ENCODE data around the gene FAM53B.
"Not testable (repeated sequence)": the region's sequence is repeated elsewhere in the genome, so short reads cannot be mapped to it uniquely, and the experiment has no call there.

The FAM53B gene

DNA sequence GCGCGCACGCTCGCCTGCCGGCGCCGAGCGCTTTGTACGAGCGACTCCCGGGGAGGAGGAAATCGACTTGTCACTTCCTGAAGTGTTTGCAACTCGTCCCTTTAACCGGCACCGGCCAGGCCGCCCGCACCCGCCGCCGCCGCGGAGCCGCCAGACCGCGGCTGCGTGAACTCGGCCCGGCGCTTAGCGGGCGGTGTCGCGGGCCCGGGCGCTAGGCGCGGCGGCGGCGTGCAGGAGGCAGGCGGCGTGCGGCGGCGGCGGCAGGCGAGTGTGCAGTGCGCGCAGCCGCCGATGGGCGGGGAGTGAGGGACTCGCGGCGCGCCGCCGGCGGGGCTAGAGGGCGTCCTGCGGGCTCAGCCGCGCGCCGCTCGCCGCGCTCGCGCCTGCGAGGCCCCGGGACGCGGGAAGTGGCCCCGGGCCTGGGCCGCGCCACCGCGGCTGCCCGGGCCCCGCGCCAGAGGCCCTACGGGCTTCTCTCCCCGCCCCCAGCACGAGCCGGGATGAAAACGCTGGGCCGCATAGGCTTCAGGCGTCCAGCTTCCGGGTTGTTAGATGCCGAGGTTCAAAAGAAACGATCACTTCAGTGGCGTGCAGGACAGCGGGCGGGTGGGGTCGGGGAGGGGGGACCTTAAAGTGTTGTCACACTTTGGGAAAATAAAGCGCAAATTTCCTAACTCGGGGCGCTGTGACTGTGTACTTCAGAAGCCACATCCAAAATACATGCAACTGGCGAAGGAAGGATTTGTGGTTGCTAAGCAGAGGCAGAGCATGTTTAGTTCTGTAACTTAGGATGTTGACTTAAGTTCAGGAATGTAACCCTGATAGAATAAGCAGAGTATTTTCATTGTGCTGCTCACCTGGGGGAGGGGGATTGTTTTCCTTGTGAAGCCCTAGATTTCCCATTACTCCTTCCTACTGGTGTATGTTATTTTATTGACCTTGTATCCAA is at the start of gene FAM53B:
FAM53B (minus strand) TSS at position 277 of the 949 bp plus-strand sequence. CDS start 37,665 bp downstream, outside the sequence.
- DNase-seq (ENCODE audit: low read depth in 2 of 3, low spot score in 1 of 3), result peak in 2 of 3 donors; percentile 48 to 76

DNA sequence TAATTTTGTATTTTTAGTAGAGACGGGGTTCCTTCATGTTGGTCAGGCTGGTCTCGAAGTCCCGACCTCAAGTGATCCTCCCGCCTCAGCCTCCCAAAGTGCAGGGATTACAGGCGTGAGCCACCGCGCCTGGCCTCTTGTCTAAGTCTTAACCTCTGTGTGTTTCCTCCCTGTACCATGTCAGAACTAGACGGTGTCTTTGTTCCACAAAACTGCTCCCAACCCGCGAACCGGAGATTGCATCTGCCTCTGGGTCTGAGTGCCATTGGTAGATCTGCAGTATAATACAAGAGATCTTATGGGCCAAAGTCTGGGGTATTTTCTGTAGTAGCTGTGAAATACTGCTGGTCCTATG is 48.8 kb upstream of the FAM53B start:
- DNase-seq (ENCODE audit: low read depth in 2 of 3, low spot score in 1 of 3), result no peak

- DNase-seq (ENCODE audit: low read depth in 2 of 3, low spot score in 1 of 3), result peak; percentile 66 to 82 (median 76)
Measured at GRCh38 chr10:124791547-124792348, 47.6 kb upstream of the FAM53B start, which contains the start of gene EEF1AKMT2. TSS of gene EEF1AKMT2 (minus strand) at chr10:124791887. CDS start at chr10:124791833, 54 bp downstream.

DNA sequence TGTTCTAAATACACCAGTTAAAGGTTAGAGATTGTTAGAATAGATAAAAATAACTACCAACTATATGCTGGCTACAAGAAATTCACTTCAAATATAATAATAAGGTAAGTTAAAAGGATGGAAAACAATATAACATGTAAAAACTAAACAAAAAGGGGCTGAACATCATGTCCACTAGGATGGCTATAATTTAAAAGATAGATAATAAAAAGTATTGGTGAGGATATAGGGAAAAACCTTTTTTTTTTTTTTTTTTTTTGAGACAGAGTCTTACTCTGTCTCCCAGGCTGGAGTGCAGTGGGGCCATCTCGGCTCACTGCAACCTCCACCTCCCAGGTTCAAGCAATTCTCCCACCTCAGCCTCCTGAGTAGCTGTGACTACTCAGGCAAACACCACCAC is 38.7 kb upstream of the FAM53B start:
- not testable (repeated sequence) for DNase-seq (ENCODE audit: low read depth in 2 of 3, low spot score in 1 of 3)

DNA sequence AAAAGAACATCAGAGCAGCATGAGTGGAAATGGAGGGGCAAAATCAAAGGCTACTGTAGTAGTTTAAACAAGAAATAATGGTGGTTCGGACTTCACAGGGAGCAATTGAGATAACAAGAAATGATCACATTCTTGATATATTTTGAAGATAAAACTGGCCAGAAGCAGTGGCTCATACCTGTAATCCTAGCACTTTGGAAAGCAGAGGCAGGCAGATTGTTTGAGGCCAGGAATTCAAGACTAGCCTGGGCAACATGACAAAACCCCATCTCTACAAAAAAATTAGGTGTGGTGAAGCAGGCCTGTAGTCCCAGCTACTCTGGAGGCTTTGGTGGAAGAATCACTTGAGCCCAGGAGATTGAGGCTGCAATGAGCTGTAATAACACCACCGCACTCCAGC is 24.6 kb upstream of the FAM53B start:
- no peak for DNase-seq (ENCODE audit: low read depth in 2 of 3, low spot score in 1 of 3)

DNA sequence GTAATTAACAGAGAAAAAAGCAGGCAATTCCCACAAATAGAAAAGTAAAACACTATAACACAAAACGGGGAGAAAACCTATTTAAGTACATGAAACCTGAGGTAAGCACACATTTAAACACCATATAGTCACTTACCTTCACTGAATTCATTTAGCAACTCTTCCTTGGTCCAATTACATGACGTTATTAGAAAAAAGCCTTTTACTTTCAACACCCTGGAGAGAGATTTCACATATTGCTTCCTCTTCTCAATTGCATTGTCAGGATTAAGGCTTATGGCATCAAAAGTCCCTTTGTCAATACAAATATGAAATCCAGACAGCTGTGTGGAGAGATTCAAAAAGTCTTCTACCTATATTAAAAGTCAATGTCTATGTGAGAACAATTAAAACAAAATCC is 21.1 kb upstream of the FAM53B start:
- no peak for DNase-seq (ENCODE audit: low read depth in 2 of 3, low spot score in 1 of 3)

DNA sequence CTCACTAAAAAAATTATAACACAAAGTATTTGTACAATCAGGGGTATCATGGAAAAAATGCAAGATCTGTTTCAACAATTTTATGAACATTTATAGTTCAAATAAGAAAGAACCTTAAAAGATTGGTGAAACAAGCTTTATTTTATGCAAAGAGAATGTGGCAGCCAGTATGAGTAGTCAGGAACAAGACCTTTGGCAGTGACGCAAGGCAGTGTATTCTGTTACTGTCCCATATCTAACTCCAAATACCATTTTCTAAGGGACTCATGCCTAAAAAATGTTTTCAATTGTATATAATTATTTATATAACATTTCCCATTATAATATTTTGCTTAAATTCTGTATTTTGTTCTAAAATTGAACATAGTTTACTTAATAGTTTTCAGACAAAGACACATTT is 19.1 kb upstream of the FAM53B start:
- DNase-seq (ENCODE audit: low read depth in 2 of 3, low spot score in 1 of 3), result no peak

GRCh38 chr10:124762281-124762680 is 18.1 kb upstream of the FAM53B start:
- DNase-seq (ENCODE audit: low read depth in 2 of 3, low spot score in 1 of 3), result no peak

- no peak for DNase-seq (ENCODE audit: low read depth in 2 of 3, low spot score in 1 of 3)
Measured at GRCh38 chr10:124756156-124756903, 12.2 kb upstream of the FAM53B start.

- DNase-seq (ENCODE audit: low read depth in 2 of 3, low spot score in 1 of 3), result no peak
Measured at GRCh38 chr10:124755581-124755980, 11.4 kb upstream of the FAM53B start.

GRCh38 chr10:124754227-124754626 is 10.0 kb upstream of the FAM53B start:
- no peak for DNase-seq (ENCODE audit: low read depth in 2 of 3, low spot score in 1 of 3)

DNA sequence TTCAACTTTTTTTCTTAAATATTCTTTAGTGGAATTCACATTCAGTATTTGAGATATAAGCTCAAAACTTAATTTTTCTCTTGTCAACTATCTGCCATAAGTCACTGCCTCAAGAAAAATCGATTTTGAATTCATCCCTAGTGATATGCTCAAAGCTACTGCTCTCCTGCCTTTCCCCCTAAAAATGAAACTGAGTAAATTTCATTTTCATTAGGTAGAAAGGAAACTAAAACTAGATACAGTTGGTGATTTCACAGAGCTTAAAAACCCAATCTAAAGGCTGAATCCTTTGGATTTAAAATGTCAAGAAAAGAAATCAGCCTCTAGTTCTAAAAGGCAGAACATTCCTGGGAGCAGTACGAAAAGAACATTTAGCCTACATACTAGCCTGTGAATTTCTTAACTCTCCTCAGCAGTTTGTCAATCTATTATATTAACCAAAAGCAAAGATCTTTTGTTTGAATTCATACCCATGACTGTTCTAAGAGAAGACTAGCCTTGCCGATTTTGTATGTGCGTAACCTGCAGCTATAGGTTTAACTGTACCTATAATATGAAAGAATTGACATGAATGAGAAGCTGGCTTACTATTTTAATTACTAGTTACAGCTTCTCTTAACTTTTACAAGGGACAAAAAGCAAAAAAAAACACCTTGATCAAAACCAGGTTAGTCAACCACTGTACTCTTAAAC is 4.9 kb upstream of the FAM53B start:
- DNase-seq (ENCODE audit: low read depth in 2 of 3, low spot score in 1 of 3), result no peak

DNA sequence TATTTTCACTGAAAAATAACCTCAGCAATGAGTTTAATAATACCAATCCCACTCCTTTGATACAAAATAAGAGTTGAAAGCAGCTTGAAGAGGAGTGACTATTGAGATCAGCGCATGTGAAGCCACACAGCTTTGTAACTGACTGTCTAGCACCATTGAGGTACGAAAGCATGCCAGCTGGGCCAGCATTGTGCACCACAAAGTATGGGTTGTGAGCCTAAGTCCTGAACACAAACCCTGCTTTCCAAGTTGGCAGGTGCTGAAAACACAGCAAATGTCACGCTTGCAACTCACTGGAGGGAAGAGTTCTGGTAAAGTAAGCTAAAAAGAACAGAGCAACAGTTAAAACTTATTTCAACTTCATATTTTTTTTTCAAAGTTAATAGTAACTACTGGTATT is 4.0 kb upstream of the FAM53B start:
- DNase-seq (ENCODE audit: low read depth in 2 of 3, low spot score in 1 of 3), result no peak

- DNase-seq (ENCODE audit: low read depth in 2 of 3, low spot score in 1 of 3), result no peak
Measured at GRCh38 chr10:124747745-124748144, 3.6 kb upstream of the FAM53B start.

- no peak for DNase-seq (ENCODE audit: low read depth in 2 of 3, low spot score in 1 of 3)
Measured at GRCh38 chr10:124746992-124747391, 2.8 kb upstream of the FAM53B start.

GRCh38 chr10:124746447-124746846 is 2.3 kb upstream of the FAM53B start:
- not testable (repeated sequence) for DNase-seq (ENCODE audit: low read depth in 2 of 3, low spot score in 1 of 3)

DNA sequence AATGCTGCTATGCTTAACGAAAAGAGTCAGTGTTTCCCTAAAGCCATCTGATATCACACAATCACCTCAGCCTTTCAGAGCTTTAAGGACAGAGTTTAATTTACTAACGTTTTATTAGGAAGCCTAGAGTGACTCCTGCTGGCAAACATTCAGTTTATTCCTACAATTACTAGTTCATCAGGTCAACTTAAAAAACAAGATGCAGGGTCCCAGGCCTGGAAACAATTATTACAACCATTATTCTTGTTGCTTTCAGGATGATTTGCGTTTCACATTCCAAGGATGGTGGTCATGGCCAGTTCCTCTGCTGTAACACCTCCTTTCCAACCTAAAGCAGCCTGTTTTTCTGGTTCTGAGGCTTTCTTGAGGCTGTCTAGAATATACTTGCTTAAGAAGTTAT is 1.5 kb upstream of the FAM53B start:
- no peak for DNase-seq (ENCODE audit: low read depth in 2 of 3, low spot score in 1 of 3)

- no peak for DNase-seq (ENCODE audit: low read depth in 2 of 3, low spot score in 1 of 3)
Measured at GRCh38 chr10:124745252-124745651, 1.1 kb upstream of the FAM53B start.

DNA sequence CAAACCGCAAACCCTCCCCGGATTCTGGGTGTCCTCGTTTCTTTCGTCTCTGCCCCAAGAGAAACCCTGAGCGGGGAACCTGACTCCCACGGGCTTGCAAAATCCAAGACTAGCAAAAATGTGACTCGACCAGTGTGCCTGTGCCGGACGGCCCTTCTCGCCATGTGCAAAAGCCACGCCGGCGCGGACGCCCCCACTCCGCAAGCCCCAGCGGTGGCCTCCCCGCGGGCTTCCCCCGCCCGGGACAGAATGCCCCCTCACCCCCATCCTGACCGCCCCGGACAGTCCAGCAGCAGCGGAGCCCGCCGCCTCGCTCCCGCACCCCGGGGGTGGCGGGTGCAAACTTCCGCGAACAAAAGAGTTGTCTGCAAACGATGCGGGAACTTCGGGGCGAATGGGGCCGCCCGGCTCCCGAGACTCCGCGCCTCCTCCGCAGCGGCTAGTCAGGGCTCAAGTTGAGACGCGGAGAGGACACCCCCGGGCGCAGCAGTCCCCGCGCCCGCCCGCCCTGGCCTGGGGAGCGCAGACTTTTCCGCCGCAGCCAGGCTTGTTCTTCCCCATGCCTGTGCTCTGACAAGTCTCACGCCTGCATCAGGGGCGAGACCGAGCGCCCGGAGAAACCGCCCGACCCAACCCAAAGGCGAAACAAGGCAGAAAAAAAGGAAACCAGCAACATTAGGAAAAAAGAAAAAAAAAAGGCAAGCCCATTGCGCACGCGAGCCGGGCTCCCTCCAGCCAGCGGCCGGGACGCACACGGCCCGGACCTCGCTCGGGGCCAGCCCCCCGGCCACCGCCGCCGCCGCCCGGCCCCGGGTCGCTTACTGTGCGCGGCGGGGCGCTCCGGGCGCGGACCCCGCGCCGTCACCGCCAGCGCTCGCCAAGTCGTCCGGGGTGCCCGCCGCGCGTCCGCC is 732 bp downstream of the FAM53B start:
- DNase-seq (ENCODE audit: low read depth in 2 of 3, low spot score in 1 of 3), result no peak

Data from stimulated activated CD4-positive, alpha-beta T cell treated with anti-CD3 and anti-CD28 coated beads, Interleukin-12 subunit alpha, Interleukin-12 subunit beta, amount 100 ng/mL, for 48 hours (primary cell).